Globus pallidus (tissue), 1 donor: ENCODE results near the gene PRSS37.
A peak's percentile ranks its signal among the peaks of the same experiment; 100 is the strongest.
"Not testable (repeated sequence)": the region's sequence is repeated elsewhere in the genome, so short reads cannot be mapped to it uniquely, and the experiment has no call there.

ENCODE experiments used
- DNase-seq: peaks from one replicate; pipeline ENCODE4 v3.0.0-alpha.2; 2015; ENCODE audit warnings: low spot score

PRSS37 gene, protein sequence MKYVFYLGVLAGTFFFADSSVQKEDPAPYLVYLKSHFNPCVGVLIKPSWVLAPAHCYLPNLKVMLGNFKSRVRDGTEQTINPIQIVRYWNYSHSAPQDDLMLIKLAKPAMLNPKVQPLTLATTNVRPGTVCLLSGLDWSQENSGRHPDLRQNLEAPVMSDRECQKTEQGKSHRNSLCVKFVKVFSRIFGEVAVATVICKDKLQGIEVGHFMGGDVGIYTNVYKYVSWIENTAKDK

DNA sequence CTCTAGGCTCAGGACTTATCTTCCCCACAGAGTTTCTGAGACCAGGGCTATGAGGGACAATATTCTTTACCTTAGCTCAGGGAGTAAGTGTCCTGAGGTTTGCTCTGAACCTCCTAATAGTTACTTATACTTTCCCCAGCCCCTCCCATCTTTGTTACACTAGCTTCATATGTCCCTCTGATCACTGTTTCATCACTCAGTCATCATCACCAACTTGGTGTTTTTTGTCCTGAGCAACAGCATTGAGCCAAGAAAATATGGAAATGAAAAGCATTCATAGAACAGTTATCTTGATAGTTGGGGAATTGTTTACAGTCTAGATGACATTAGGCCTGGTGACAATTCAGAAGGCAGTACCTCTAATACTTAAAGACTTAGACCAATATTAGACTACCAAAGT lies at the start of gene PRSS37:
PRSS37 (minus strand) TSS at position 101 of the 400 bp plus-strand sequence. CDS start 436 bp downstream, outside the sequence.
- no peak for DNase-seq

DNA sequence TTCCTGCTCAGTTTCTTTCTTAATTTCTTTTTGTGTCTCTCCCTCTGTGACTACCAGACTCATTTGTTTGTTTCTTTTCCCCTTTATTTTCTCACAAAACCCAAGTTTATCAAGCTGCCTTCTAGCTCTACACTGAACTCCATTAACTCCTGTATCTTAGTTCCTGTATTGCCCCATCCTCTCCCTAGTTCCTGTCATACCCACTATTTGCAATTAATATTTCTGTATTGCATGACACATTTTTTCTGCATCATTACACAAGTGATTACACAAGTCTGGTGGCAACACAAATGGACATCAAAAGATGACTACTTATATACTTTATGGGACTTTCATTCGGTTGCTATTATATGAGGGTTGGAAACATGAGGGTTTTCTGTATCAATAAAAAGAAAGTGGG lies 48.0 kb upstream of the PRSS37 start:
- no peak for DNase-seq

DNA sequence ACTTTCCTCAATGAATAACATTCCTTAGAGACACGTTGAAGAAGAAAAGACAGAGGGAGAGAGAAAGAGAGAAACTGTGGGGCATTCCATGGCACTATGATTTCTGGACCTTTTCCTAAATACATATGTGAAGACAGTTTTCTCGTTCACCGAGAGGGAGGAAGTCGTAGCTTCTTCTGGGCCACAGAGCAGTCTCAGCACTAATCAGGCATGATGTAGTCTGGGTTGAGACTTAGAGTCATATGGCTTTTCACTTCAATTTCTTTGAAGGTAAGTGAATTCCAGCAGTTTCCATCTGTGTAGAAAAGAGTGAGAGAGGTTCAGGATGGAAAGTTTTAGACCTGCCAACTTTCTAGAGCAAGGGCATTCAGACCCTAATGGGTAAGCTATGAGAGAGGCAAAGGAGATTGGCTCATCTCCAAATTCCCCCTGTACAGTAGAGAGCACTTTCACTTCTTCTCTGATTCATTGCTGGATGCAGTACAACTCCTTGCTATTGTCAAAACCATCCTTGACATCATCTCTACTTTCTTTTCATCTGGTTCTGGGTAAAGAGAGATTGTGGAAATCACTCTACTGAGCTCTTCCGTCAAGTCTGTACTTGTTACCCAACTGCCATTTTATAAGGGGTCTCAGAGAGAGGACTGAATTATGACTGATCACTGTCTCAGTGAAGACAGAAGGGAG lies 43.4 kb upstream of the PRSS37 start:
- peak; percentile 7 for DNase-seq

DNA sequence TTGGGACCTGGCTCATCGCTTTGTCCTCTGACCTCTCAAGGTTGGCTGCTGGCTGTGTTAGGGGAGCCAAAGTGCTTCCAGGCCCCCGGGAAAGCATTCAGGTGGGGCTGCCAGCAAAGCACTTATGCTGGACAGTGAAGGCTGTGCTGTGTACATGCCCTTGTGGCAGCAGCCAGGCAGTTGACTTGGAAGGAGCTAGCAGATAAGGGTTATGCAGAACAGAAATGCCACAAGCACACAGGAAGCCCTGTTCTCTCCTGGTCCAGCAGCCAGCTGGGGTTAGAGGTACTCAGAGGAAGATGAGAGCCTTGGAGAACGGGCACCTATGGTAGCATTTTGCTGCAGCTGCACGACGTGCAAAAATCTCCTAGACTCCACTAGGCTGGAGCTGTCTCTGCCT lies 39.7 kb upstream of the PRSS37 start:
- DNase-seq, result no peak

DNA sequence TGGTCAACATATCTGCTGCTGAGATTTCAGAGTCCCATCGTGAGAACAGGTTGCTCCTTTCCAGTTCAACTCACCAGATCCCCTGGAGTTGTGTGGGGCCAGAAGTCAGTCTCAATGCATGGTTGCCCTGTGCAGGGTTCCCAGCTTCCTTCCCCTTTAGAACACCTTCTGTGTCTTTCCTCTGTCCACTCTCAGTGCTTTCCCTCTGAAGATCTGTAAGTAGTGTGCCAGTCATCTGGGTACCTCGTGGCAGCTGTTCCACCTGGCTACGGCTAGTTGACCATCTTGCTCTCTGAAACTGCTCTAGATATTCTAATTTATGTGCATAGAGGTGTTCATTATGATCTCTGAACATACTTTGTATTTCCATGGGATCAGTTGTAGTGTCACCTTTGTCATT lies 36.1 kb upstream of the PRSS37 start:
- DNase-seq, result no peak

DNA sequence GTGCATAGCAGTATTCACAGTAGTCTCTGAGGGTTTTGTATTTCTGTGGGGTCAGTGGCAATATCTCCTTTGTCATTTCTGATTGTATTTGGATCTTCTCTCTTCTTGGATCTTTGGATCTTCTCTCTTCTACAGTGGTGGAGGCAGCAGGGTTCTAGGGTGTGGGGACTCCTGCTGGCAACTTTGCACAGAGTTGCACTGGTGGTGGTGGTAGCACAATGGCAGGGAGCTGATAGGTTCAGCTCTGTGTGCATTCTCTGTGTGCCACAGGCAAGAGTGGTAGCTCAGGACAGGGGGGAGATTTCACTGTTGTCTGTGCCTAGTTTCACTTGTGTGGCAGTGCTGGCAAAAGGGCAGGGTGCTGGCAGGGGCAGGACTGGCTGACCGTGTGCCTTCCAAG lies 35.1 kb upstream of the PRSS37 start:
- DNase-seq, result no peak

DNA sequence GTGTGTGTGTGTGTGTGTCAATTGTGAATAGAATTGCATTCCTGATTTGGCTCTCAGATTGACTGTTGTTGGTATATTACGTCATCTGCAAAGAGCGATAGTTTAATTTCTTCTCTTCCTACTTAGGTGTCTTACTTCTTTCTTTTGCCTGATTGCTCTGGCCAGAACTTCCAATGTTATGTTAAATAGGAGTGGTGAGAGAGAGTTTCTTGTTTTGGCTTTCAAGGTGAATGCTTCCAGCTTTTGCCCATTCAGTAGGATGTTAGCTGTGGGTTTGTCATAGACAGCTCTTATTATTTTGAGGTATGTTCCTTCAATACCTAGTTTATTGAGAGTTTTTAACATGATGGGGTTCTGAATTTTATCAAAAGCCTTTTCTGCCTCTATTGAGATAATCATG lies 34.2 kb upstream of the PRSS37 start:
- no peak for DNase-seq

DNA sequence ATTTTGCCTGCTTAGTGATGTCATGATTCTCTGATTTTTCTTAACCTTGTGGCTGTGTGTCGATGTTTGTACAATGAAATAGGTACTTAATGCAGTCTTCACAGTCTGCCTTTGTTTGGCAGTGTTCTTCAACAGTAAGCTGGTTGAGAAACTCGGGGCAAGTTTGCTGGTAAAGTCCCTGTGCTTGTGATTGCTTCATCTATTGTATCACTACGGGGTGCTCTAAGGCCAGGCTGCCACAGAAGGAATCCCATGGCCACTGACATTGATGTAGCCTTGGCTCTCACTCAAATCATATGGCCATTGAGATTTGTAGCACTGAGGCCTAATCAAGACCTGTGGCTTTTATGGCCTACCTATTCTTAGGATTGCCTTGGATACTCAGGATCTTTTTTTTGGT lies 33.5 kb upstream of the PRSS37 start:
- no peak for DNase-seq

DNA sequence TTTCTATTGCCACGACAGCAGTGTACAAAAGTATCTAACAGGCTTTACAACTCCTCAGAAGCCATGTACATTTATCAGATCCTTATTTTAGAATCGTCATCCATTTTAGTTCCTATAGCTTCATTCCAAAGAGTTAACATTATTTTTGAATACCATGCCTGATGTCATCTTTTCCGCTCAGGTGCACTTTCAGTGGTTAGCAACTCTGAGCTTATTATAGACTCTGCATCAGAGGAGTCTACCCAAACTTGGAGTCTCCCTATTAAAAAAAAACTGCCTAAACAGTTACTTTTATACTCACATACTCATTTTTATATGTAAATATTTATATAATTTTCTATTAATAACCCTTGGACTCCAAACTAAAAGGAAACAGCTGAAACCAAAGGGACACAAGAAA lies 31.6 kb upstream of the PRSS37 start:
- no peak for DNase-seq

DNA sequence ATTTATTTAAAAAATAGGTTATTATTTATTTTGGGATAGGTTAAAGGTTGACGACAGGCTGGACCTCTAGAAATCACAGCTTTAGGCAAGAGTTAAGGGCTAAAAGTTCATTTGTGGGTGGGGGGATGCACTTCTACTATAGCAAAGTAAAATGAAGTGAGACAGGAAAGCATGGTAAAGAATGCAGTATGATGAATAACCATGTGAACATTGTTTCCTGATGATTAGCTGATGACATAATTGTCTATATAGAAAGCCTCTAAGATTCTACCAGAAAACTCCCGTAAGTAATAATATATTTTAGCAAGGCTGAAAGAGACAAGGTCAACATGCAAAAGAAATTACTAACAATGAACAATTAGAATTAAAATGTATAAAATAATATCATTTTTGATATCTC lies 25.7 kb upstream of the PRSS37 start:
- no peak for DNase-seq

DNA sequence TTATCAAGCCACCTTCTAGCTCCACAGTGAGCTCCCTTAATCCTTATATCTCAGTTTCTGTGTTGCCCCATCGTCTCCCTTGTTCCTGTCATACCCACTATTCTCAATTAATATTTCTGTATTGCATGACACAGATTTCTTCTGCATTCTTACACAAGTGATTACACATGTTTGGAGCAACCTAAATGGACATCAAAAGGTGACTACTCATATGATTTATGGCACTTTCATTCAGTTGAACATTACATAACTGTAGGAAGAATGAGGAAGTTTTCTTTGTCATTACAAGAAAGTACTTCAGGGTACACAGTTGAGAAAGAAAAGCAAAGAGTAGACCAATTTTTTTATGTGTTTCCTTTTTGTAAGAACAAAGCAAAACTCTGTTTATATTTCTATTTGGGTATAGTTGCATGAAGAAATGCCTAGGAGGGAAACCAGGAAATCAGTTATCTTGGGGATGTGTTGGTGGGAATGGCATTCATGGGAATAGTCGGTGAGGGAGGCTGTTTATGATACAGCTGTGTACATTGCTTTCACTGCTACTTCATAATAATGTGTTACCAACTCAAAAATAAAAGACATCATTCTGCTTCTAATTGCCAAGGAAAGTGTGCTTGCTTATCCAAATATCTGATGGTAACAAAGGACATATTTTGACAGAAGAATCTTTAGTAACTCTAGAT lies 23.6 kb upstream of the PRSS37 start:
- no peak for DNase-seq

DNA sequence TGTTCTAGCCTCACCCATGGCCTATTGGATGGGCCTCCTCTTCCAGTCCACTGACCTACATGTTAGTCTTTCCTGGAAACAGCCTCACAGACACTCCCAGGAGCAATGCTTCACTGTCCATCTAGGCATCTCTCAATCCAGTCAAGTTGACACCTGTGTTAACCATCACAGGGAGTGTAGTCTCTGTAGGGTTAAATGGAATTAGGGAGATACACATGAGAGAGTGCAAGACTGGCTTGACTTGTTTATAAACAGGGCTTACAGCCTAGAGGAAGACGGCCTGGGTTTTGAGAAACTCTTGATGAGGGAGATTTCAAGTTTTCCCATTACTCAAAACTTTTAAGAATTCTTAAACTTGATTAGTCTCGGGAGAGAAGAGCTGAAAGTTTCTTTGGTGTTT lies 18.9 kb upstream of the PRSS37 start:
- DNase-seq, result no peak

DNA sequence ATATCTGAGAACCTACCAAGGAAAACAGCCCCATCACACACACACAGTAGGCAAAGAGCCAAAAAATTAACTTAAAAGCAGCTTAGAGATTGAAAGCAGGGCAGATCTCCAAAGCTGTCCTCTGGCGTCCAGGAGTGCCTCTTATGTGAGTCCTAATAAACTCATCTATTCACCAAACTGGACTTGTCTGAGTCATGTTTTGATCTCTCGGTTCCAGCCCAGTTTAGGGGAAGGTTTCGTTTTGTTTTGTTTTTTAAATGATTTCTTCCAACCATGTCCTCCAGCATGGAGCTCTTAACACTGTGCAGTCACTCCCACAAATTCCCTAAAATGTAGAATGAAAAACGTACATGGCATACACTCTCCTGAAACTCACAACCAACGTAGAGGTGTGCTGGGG lies 6.7 kb upstream of the PRSS37 start:
- DNase-seq, result no peak

DNA sequence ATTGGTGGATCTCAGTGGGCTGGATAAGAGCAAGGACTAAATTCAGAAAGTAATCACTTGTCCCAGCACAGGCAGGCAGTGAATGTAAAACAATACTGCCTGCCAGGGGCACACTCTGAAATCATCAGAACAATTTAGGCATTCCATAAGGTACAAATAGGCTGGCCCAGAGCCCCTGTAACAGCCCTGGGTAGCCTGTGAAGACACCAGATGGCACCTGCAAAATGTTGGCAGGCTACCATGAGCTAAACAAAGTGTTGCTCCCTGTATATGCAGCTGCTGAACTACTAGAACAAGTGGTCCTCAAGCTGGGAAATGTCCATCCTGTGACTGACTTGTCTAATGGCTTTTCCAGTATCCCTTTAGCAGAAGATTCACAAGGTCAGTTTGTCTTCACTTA lies 3.0 kb upstream of the PRSS37 start:
- no peak for DNase-seq

DNA sequence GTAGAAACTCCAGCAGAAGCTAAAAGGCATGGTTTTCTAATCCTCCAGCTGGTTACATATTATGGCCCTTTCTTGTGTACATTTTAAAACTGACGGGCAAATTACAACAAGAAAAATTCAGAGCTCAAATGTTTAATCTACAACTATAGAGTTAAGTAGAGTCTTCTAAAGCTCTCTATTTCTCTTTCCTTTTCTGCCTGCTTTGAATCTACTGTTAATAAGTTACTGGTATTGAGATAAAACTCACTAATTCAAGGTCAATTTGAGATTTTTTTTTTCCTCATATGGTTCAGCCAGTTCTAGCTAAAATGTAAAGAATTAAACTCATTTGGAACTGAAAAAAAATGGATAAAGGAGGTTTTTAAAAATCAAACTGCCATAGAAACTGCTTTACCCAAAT lies 1.6 kb upstream of the PRSS37 start:
- no peak for DNase-seq

DNA sequence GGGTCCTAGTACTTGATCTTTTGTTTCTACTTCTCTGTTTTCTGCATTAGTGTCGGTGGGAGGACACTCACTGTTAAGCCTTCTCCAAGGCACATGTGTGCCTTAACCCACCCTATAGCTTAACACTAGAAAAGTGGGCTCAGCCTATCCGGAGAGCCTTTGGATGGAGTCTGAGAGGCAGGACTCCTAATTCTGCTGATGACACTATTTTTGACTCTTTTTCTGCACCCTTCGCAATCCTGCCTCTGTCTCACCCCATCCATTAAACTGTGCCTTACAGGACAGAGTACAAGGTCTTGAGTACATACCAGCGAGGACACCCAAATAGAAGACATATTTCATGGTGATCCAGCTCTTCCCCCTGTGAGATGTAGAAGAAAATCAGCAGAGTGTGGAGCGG lies 577 bp downstream of the PRSS37 start:
- DNase-seq, result no peak

DNA sequence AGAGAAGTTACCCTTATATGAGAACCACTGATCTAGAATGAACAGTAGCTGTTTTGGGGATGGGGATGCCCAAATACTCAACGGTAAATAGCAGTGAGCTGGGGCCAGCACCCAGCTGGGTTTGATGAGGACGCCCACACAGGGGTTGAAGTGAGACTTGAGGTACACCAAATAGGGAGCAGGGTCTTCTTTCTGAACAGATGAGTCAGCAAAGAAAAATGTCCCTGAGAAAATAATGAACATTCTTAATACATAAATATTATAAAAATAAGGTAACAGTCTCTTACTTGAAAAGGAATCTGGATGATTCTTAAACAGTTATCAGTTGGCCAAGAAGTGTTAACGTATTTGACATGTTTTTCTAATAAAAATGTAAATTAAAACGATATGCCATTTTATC lies 2.0 kb downstream of the PRSS37 start:
- DNase-seq, result no peak

DNA sequence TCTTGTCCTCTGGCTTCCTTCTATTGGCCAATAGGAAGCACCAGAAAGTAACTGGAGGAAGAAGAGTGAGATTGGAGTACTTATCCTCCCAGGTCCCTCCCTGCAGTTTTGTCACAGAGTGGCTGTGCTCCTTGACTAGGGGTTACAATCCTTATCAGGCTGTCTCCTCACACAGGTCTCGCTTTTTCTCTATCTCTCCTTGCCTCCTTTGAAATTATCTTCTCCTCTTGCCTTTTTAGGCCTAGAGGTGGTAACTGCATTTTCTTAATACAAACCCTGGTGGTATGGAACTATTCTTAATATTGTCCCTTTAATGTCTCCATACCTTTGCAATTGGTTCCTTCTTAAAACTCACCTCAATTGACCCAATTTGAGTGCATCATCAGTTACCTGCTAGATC lies 2.7 kb downstream of the PRSS37 start:
- no peak for DNase-seq

DNA sequence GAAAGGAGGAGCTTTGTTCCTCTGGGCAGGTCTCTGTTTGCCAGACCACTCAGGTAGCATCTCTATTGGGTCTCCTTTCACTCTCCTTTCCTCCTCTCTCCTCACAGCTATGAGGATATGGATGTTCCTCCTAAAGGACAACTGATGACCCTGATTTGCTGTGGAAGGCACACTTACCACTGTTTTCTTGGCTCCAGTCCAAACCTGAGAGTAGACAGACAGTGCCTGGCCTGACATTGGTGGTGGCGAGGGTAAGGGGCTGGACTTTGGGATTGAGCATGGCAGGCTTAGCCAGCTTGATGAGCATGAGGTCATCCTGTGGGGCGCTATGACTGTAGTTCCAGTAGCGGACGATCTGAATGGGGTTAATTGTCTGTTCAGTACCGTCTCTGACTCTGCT lies 3.6 kb downstream of the PRSS37 start:
- DNase-seq, result no peak

DNA sequence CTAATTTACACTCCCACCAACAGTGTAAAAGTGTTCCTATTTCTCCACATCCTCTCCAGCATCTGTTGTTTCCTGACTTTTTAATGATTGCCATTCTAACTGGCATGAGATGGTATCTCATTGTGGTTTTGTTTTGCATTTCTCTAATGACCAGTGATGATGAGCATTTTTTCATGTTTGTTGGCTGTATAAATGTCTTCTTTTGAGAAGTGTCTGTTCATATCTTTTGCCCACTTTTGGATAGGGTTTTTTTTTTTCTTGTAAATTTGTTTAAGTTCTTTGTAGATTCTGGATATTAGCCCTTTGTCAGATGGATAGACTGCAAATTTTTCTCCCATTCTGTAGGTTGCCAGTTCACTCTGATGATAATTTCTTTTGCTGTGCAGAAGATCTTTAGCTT lies 18.9 kb downstream of the PRSS37 start:
- not testable (repeated sequence) for DNase-seq

DNA sequence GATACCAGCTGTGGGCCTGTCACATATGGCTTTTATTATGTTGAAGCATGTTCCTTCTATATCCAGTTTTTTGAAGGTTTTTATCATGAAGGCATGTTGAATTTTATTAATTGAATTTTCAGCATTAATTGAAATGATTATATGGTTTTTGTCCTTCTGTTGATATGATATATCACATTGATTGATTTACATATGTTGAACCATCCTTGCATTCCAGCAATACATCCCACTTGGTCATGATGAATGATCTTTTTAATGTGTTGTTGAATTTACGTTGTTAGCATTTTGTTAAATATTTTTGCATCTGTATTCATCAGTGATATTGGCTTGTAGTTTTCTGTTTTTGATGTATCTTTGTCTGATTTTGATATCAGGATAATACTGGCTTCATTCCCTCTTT lies 21.2 kb downstream of the PRSS37 start:
- DNase-seq, result no peak

DNA sequence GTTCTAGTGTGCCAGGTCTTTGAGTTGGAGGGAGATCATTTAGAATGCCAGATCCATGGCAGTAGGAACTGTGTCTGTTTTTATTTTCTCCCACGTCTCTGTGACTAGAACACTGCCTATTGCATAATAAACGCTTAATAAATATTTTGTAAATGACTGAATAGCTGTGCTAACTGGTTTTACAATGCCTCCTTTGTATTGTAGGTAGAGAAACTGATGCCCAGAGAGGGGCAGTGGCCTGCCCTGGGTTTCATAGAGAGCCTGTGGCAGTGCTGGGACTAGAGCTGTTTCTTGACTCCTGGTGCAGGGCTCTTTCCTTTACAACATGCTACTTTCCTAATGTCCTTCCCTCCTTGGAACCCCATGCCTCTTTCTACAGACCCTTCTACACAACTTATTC lies 48.8 kb downstream of the PRSS37 start:
- no peak for DNase-seq

DNA sequence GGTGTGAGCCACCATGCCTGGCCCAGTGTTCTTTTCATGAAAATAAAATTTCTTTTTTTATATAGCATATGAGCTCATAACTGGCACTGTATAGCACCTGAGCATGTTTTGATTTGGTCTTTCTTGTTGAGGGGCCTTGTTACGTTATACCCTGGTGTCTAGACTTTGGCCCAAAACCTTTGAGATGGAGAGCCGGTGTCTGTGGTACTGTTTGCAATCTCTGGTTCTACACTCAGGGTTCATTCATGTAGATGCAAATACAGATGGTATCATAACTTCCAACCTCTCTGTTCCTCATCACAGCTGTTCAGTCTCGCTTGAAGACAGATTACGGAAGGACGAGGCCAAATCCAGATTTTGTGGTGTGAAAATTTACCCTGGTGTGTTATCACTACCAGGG lies 51.4 kb downstream of the PRSS37 start, which contains the start of gene TAS2R5:
TAS2R5 (plus strand) TSS at position 301 of the 400 bp plus-strand sequence. CDS start 145 bp downstream, outside the sequence.
- no peak for DNase-seq
